ENCODE results near the gene HLA-DRB5.
"Not testable (repeated sequence)": the region's sequence is repeated elsewhere in the genome, so short reads cannot be mapped to it uniquely, and the experiment has no call there.

HLA-DRB5 gene

GRCh38 chr6:32501016-32501415, 29.1 kb downstream of the HLA-DRB5 start:
- no peak for FAIRE-seq

- FAIRE-seq, result no peak
These were observed 37.7 kb downstream of the HLA-DRB5 start for GRCh38 chr6:32492351-32492750.

DNA sequence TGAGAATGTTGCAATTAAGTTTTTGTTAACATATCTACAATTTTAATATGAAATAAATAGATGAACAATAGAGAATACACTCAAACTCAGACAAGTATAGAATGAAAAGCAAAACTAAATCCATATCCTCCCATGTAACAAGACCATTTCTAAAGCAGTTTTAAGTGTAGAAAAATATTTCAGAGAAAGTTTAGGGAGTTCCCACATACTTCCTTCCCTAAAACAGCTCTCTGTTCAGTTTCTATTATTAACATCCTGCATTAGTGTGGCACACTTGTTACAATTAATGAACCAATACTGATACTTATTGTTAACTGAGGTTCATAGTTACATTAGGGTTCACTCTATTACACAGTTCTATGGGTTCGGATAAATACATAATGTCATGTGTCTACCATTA, 38.4 kb downstream of the HLA-DRB5 start:
- FAIRE-seq, result no peak

- no peak for FAIRE-seq
These were observed 42.0 kb downstream of the HLA-DRB5 start for GRCh38 chr6:32488083-32488482.

GRCh38 chr6:32484614-32484998, 45.5 kb downstream of the HLA-DRB5 start:
- no peak for FAIRE-seq

GRCh38 chr6:32483968-32484613, 46.0 kb downstream of the HLA-DRB5 start:
- FAIRE-seq, result no peak

DNA sequence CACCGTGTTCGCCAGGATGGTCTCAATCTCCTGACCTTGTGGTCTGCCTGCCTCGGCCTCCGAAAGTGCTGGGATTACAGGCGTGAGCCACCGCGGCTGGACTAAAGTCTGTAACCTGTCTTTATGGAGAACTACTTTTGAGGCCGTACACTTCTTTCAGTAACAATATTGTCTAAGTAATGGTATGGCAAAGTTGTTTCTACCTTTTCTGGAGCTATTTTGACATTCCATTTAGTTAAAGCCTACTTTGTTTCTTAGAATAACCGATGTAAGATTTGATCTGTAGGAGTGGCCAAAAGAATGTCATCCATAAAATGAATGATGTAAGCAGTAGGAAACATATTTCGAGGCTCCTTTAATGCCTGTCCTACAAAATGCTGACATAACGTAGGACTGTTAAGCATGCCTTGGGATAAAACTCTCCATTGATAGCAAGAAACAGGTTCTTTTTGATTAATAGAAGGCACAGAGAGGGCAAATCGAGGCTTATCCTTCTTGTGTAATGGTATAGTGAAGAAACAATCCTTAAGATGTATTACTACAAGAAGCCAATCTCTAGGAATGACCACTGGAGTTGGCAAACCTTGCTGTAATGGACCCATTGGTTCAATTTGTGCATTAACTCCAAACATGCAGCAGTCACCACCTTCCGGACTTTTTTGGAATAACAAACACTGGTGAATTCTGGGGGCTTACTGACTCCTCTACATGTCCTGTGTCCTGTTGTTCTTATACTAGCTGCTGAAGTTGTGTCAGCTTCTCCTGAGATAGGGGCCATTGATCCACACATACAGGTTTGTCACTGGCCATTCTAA, 54.5 kb downstream of the HLA-DRB5 start:
- FAIRE-seq, result no peak

DNA sequence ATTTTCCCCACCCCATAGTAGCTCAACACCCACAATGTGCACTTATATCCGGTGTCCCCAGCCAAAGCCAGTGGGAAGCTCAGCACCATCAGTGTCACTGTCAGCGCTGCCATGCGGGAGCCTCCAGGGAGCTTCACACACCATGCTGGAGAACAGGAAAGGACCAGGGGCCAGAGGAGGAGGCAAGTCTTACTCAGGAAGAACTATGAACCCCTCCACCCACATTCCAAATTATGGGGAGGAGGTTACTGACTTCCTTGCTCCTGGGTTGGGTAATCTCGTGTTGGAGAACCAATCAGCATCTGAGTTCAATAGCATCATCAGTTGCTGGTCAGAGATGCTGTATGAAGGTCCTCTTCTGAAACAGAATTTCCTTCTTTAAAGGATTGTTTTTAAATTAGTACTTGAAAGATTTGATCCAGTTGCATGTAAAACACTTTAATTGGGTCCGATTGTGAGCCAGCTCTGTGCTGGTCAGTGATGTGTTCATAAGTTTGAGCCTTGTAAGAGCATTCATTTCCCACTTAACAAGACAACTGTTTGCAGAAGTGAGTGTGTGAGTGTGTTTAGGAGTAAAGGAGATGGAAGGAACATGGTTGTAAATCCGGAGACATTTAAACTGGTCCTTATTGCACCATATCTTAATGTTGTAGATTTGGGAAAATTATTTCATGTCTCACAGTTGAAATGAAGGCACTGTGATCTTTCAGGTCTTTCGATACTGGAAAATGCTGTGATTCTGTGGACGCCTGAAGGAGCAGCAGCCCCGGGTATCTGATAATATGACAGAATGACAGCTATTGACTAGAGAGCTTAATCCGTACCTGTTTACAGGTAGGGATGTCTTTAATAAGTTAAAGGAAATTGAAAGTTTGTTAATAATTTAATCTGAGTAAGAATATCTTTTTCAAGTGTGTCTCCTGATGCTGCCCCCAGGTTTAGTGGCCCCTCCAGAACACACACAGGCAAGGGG, 56.4 kb downstream of the HLA-DRB5 start:
- FAIRE-seq, result not testable (repeated sequence)

DNA sequence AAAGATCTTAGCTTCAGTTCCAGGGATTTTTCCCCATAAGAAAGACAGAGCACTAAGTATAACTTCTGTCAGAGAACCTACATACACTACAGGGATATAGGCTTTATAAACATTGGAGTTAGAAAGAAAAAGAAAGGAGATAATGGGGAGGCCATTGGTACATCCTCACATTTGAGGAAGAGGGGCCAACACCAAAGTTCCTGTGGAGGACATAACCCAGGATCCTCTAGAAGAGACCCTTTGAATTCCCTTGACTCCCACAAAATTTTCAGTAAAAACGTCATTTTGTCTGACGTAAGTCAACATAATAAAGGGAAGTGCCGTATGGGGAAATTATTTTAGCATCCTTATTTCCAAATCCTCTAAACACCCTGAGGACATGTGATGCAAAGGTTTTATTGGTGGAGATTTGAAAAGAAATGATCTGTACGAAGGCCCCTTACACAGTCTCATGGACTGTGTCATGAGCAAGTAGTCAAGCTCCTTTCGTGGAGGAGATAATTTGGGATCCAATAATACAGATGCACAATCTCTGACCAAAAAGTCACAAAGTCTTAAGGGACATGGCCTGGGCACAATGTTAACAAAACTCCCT, 57.2 kb downstream of the HLA-DRB5 start:
- no peak for FAIRE-seq

DNA sequence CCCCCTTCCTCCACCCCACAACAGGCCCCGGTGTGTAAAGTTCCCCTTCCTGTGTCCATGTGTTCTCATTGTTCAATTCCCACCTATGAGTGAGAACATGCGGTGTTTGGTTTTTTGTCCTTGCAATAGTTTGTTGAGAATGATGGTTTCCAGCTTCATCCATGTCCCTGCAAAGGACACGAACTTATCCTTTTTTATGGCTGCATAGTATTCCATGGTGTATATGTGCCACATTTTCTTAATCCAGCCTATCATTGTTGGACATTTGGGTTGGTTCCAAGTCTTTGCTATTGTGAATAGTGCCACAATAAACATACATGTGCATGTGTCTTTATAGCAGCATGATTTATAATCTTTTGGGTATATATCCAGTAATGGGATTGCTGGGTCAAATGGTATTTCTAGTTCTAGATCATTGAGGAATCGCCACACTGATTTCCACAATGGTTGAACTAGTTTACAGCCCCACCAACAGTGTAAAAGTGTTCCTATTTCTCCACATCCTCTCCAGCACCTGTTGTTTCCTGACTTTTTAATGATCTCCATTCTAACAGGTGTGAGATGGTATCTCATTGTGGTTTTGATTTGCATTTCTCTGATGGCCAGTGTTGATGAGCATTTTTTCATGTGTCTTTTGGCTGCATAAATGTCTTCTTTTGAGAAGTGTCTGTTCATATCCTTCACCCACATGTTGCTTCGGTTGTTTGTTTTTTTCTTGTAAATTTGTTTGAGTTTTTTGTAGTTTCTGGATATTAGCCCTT, 62.2 kb downstream of the HLA-DRB5 start:
- not testable (repeated sequence) for FAIRE-seq
